Left forelimb (tissue), 1 donor: Measurements from ENCODE around the gene ABLIM2.

Experiments
- DNase-seq: peaks from one replicate; pipeline ENCODE4 v3.0.0-alpha.2; 2018; ENCODE audit warnings: low spot score

ABLIM2 gene

GRCh38 chr4:7978489-7978888, 180.1 kb downstream of the ABLIM2 start:
- DNase-seq = no peak

DNA sequence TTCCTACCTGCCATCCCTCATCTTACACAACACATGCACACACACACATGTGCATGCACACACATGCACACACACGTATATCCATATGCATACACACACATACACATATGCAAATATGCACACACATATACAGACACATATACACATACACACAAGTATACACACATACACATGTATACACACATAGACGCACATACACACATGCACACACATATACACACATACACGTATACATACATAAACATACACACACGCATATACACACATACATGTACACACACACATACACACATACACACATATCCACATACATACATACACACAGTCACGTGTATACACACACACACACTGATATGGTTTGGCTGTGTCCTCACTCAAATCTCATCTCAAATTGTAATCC, 182.0 kb downstream of the ABLIM2 start:
- DNase-seq = no peak

DNA sequence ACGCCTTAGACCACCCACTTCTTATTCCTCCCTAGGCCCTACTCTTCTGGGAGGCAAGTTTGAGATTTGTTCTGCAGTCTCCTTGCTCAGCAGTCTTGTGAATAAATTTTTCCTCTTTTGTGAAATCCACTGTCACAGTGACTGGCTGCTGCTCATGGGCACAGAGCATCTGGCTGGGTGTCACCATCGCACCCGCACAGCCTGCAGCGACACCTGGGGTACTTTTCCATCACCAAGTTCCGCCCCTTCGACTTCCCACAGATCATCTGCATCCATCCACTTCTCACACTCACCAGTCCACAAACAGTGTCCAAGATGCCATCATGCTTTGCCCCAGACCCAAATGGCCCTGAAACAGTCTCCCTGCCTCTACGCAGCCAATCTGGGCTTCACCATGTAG, 182.6 kb downstream of the ABLIM2 start:
- DNase-seq = no peak

GRCh38 chr4:7974425-7974824, 184.2 kb downstream of the ABLIM2 start:
- no peak for DNase-seq

- no peak for DNase-seq
Observed at GRCh38 chr4:7973545-7973981, 185.1 kb downstream of the ABLIM2 start.

DNA sequence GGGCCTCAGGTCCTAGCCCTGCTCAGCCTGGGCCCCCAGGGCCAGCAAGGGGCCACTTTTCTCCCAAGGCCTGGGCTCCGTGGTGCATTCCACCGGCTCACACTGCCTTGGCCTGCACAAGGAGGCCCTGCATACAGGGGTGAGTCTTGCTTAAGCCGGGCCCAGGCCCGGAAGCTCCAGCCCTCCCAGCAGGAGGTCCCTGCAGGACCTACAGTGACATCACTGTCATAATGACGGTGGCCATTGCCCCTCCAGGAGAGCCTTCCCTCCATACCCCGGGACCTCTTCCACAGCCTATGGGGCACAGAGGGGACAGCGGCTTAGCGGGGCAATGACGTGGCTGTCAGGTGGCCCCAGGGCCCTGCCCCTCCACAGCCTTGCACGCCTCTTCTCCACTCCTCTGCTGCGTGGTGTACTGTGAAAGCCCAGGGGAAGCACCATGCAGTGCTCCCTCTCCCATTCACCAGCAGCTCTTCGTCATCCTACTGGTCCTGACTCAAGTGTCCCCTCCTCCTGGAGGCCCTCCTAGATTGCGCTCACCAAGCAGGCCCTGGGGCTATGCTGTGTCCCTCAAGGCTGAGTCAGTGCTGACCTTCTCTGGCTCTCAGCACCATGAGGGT, 186.6 kb downstream of the ABLIM2 start:
- no peak for DNase-seq

DNA sequence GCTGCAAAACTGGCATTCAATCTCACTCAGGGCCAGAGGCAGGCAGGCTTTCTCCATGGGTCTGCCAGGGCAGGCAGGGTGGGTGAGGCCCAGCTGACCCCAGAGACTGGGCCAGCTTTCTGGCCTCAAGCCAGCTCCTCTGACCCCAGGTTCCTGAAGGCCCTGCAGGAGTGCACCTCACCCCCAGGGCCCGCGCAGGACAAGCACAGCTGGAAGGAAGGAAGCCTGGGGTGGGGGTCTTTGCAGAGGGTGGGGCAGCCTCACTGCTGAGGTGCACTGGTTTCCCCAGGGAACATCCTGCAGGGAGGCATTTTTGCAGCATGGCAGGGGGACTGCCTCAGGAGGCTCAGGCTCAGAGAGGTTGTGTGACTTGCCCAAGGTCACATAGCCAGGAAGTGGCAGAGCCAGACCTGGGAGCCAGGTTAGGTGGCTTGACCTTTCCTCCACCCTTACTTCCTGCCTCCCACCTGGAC, 187.4 kb downstream of the ABLIM2 start:
- DNase-seq = no peak

DNA sequence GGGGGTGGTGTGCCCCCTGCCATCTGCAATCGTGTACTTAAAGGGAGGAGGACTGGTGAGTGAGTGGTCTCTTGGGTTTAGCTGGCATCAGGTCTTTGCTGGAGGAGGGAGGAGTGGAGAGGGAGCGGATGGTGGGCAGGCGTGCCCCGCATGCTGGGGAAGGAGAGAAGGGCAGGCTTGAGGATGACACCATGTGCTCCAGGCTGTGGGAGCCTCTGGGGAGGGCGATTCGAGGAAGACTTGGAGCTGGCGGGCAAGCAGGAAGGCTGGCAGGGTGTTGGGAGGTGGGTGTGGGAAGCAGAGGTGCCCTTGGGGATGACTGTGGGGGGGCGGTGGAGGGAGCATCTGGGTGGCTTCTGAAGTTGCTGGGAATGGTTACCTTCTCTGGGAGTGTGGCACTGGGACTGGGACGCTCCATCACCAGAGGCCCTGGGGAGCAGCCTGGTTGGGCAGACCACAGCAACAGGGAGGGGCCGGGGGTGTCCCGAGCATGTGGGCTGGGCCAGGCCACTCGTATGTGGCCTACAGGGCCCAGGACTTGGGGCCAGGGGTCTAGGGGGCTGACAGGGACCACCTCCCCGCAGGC, 188.2 kb downstream of the ABLIM2 start:
- no peak for DNase-seq

DNA sequence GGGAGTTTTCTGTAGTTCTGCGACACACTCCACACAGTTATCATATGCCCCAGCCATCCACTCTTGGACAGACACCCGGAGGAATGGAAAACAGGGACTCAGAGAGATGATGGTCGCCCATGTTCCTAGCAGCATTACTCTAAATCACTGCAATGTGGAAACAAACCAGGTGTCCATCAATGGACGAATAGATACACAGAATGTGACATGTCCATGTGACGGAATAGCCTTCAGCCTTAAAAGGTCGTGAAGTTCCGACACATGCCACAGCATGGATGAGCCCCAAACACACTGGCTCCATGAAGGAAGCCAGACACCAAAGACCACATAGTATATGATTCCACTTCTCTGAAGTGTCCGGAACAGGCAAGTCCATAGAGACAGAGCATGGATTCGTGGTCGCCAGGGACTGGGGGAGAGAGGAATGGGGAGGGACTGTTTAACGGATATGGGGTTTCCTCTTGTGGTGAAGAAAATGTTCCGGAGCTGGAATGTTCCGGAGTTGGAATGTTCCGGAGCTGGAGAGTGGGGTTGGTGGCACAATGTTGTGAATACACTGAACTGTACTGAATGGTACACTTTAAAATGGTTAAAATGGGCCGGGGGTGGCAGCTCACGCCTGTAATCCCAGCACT, 190.2 kb downstream of the ABLIM2 start:
- DNase-seq = no peak

- DNase-seq = no peak
Observed at GRCh38 chr4:7967501-7968261, 190.9 kb downstream of the ABLIM2 start.

DNA sequence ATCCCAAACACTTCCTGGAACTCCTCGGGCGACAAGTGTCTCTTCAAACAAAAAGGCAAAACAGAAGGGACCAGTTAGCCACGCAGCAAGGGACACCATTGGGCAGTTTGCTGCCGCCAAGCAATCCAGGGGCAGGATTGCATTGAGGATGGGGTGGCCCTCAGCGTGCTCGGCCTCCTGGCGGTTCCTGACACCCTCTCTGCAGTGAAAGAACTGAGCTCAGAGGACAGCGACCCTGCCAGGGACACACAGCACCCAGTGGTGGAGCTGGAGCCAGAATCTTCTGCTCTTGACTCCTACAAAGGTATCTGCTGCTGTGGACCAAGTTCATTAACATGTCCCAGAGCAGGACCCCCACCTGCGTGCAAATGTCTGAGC, 191.6 kb downstream of the ABLIM2 start:
- DNase-seq = no peak

DNA sequence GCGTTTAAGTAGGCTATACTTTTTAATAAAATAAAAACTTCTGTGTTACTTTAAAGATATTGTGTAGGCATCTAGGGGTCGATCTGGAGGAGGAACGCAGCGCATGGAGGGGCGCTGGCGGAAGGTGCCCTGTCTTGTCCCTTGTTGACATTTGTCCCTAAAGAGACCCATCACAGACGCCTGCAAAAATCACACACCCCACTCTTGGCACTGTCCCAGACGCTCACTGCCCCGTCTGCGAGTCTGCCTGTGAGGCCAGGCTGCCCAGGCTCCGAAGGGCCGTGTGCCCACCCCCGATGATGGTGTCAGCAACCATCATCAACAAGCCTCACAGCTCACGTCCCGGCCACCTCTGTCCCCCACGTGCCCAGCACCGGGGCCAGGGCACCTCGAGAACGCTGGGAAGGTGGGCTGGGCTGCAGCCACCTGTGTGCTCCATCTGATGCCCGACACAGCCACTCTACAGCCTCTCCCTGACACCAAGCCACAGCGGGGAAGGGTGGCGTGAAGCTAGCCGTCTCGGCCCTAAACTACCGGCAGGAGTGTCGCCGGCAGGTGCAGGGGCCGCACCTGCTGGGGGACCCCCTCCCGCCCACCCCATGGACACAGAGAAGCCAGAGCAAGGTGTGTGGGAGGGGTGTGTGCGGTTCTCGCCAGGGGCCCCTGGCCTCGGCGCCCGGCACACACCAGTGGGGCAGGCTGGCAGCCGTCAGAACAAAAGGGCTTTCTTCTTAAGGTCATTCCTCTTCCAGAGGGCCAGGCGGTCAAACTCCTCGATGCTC, 192.1 kb downstream of the ABLIM2 start:
- DNase-seq = no peak

GRCh38 chr4:7964890-7965662, 193.5 kb downstream of the ABLIM2 start:
- no peak for DNase-seq

DNA sequence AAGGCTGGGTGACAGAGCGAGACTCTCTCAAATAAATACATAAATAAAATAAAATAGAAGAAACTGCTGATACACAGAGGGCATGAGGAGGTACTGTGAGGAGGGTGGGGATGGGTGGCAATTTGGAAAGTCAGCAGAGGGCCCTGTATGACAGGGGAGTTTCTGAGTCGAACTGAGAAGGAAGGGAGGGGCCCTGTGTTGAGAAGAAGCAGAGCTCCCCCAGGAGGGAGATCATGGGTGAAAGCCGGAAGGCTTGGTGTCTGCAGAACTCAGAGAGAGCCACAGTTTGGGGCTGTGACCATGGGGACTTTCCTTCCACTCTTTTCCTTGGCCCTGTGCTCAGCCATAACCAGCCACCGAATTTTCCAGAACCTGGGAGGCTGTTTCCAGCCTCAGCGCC, 194.2 kb downstream of the ABLIM2 start:
- no peak for DNase-seq

DNA sequence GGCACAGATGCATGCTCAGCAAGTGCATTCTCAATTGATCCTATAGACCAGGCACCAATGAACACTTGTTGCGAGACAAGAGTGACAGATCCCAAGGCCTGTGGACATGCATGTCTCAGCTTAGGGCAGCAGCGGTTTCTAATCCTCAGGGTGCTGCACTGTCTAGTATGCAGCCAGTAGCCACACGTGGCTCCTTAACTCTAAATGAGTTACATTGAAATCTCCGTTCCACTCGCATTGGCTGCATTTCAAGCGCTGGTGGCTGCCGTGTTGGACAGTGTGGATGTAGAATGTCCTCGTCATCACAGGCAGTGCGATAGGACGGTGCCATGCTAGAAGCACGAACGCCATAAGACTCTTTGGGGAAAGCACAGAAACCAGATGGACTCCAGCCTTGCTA, 194.9 kb downstream of the ABLIM2 start:
- no peak for DNase-seq

- DNase-seq = no peak
Observed at GRCh38 chr4:7962609-7963508, 195.8 kb downstream of the ABLIM2 start.

DNA sequence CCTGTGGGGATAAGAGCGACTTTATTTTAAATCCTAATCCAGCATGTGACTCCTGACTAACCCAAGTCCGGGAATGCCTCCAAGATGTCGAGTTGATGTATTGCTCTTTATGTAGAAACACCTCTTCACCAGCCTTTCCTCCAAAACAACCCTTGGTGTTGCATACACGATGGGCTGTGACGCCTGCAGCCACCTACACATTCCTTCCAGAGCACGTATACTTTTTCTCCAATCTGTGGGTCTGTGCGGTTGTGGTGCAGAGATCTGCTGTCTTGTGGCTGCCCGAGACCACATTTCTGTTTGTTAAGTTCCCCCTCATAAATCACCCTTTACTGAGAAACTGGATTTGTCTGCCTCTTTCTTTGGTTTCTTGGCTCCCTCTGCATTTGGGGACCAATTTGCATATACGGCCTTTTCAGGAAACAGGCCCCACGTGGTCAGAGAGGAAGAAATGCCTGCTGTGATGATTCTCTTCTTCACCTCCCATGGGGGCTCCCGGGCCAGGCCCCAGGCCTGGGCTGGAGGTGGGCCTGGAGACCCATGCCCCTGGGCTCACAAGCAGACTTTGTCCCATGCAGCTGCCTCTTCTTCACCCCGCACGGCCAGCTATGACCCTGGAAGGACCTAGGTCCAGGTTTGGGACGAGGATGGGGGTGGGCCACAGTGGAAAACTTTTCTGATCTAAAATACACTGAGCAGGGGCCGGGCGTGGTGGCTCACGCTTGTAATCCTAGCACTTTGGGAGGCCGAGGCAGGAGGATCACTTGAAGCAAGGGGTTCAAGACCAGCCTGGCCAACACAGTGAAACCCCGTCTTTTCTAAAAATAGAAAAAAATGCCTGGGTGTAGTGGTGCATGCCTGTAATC, 197.6 kb downstream of the ABLIM2 start:
- no peak for DNase-seq

DNA sequence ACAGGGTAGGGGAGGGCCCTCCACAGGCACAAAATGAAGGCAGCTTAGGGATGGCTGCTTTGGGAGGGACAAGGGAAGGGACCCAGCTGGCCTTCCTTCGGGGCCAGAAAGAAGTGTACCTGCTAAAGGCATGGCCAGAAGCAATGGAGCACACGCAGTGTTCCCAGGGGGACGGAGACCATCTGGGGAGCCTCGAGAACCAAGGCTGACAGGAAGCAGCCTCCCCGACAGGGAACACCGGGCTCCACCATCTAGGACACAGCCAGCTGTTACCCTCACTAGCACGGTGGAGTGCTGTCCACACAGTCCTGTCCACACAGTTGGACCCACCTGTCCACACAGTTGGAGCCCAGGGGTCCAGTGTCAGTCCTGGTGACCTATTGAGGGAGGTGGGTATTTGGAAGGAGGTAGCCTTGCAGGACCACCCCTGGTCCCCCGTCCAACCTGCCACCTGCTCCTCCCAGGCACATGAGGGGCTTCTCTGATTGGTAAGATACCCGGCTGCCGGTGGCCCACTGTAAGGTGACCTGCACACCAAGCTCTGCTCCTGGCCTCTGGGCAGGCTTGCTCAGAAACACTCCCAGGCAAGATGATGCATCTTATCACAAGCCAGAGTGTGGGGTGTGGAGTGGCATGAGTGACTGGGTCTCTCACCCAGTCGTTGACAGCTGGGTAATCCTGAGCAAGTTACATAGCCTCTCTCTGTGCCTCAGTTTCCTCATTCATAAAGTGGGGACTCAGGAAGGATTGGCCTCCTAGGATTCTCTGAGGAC, 198.4 kb downstream of the ABLIM2 start:
- DNase-seq = no peak
